HG03354 (cell line): Measurements from ENCODE around the gene ACADVL.
A peak's percentile ranks its signal among the peaks of the same experiment; 100 is the strongest.

Experiments used
- ATAC-seq: cut with Tn5 transposase; IDR thresholded peaks from one replicate; pipeline ENCODE4 v1.9.1; 2021; ENCODE audit warnings: mild to moderate bottlenecking; ENCODE audit not compliant: unreplicated experiment, poor library complexity, severe bottlenecking

Gene ACADVL

DNA sequence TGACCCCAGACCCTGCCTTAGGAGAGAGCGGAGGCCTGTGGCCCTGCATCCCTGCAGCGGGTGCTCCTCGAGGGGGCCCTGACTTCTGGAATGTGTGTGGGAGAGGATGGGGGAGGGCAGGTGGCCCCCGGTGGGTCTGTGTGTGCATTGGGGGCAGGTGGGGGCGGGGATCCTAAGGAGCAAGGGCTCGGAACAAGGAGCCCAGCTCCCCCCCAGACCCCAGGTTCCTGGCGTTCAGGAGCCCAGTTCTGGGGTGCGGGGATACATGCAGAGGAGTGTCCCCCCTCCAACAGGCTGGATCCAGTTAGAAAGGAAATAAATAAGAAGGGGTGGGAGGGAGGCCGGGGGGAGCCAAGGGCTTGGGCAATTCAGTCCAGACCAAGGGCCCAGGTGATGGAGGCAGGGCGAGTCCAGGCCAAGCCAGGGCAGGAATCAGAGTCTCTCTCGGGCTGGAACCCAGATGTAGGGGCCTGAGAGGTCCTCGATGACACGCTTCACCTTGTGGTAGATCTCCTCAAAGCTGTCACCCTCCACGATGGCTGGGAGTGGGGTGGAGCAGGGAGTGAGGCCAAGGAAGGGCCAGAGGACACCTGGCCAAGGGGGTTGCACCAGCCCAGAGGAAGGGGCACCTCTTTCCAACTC lies 29.3 kb upstream of the ACADVL start:
- no peak for ATAC-seq

DNA sequence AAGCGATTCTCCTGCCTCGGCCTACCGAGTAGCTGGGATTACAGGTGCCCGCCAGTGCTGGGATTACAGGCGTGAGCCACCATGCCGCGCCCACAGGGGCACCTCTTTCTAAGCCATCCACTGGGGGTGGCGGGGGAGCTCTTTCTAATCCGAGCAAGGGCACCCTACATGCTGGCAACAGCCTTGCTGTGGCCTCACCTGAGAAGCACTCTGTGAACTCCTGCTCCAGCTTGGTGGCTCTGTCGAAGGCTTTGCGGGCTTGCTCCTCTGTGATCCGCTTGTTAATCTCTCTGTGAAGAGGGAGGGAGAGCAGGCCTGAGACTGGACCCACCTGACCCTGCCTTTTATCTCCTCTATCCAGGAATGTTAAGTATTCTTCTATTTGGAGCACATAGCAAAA lies 28.7 kb upstream of the ACADVL start:
- no peak for ATAC-seq

DNA sequence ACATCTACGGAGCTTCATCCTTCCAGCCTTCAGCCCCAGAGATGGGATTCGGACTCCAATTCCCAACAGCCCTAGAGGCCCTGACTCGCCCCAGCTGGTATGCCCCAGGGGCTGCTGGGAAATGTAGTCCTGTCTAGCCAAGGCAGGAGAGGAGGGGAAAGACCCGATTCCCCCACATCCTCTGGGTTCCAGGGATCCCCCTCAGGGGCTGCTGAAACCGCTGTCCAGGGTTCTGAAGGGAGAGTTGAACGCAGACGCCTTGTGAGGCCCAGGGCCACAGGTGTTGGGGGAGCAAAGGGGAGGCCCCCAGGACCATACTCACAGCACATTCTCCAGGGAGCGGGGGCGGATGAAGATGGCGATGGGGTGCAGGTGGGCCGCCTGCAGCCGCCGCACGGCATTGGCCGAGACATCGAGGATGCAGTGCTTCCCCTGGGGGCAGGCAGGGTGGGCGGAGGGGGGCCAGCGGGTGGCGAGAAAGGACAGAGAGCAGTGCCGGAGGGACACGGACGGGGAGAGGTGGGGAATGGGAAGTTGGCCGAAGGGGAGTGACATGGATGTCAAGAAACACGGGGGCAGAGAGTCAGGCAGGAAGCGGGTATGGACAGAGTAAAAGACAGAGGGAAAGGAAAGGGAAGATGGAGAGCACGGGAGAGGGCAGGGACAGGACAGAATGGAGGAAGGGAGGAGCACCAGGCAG lies 28.0 kb upstream of the ACADVL start:
- ATAC-seq = no peak

DNA sequence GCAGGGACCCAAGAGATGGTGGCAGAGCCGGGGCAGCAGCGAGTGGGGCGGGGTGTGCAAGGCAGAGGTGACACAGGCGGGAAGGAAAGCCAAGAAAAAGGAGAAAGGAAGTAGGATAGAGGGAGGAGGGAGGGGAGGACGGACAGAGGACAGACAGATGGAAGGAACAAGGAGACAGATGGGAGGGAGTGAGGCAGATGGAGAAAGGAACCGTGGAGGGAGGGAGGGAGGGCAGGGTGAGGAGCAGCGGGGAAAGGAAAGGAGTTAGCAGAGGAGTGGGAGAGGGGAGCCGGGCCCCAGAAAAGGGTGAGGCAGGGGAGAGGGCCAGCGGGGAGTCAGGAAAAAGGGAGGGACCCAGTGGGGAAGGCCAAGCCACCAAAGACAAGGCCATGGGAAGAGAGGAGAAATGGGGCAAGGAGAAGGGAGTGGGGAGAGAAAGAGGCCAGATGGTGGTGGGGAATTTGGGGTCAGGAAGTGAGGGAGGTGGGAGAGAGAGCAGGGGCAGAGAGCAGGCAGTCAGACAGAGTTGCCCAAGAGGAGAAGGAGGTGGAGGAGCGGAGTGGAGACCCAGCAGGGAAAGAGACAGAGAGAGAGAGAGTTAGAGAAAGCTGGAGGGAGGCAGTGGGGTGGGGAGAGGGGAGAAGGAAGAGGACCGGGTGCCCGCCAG lies 27.3 kb upstream of the ACADVL start:
- no peak for ATAC-seq

DNA sequence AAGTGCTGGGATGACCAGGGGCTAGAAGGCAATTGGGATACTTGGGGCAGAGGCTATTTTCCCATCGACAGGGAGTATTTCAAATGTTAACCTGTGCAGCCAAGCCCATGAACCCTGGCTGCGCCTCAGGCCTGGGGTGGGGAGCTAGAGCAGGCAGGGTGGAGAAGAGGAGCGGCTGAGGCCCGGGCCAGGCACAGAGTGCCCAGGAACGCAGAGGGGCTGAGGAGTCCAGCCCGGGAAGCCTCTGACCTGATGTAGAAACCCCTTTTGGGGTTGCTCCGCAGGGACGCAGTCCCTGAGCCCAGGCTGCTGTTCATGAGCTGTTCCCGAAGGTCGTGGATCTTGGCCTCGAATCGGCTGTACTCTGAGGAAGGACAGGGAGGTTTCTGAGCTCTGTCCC lies 23.8 kb upstream of the ACADVL start:
- ATAC-seq = no peak

DNA sequence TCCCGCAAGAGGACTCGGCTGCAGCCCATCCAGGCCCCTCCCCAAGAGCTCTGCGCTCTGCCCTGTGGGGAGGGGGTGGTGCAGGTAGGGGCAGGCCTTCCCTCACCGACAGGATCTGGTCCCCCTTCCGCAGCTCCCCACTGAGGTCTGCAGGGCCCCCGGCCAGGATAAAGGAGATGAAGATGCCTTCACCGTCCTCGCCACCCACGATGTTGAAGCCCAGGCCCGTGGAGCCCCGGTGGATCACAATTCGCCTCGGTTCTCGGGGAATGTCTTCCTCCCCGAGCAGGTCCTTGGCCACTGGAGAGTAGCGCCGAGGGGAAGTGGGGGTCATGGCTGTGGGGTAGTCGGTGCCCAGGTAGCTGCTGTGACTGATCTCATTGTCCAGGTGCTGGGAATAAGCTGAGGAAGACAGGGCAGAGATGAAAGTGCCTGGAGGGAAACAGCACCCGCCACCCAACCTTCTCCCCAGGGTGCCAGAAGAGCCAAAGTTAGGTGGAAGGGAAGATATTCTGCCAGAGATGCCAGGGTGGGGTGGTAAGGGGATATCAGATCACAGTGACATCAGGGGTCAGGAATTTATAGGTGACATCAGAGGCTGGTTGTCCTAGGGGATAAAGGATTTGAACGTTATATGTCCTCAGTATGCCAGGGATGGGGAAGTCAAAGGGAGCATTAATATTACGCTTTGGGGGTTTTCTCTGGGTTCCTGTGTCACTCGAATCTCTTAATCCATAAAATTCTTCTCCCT lies 22.9 kb upstream of the ACADVL start:
- ATAC-seq = no peak

DNA sequence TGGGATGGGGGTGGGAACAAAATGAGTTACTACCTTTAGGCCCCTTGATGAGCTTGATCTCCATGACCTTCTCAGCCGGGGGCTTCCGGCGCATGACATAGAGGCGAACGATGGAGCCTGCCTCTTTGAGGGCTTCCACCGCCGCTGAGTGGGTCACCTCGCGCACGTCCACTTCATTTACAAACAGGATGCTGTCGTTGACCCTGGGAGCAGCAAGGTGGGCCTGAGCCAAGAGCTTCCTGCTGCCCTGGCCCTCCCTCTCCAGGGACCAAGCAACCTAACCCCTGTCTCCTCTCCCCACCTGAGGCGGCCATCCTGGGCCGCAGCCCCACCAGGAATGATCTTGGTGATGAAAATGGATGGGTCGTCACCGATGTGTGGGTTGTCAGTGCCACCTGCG lies 16.3 kb upstream of the ACADVL start:
- no peak for ATAC-seq

DNA sequence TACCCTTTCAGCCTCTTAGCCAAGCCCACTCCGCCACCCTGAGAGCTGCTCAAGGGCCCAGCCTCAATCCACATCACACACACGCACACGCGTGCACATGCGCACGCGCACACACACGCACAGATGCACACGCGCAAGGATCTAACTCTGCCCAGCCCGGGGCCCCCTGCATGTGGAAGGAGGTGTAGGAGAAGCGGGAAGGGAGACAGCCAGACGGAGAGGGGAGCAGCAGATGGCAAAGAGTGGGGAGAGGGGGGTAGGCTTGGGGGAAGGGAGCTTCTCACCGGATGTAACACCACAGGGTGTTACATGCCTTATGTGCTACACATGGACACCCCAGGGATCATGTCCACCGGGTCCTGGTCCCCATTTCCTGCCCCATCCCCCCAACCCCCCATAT lies 15.4 kb upstream of the ACADVL start:
- no peak for ATAC-seq

DNA sequence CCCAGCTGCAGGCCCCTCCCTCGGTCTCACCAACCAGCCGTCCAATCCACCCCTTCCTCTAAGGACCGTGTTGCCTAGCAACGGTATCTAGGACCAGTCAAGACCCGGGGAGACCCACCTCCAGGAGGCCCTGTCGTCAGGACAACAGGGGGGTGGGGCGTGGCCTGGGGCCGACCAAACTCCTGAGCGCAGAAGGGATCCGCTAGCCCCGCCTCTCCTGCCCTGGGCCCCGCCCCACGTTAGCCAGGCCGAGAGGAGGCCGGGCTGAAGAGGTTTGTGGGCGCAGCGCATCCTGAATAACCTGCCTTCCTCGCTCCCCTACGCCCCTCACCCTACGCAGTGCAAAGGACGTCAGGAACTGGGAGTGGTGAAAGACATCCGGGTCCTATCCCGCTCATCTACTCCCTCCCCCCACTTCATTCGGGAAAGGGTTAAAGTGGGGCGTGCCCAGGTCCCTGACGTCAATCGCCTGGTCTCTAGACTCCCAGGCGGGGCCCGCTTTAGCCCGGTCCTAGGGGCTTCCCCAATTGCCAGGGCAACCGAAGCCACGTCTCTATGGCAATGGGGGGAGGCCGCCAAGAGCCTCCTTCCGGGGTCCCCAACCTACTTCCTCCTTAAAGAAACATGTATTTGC lies 14.8 kb upstream of the ACADVL start:
- peak; percentile 85 for ATAC-seq

DNA sequence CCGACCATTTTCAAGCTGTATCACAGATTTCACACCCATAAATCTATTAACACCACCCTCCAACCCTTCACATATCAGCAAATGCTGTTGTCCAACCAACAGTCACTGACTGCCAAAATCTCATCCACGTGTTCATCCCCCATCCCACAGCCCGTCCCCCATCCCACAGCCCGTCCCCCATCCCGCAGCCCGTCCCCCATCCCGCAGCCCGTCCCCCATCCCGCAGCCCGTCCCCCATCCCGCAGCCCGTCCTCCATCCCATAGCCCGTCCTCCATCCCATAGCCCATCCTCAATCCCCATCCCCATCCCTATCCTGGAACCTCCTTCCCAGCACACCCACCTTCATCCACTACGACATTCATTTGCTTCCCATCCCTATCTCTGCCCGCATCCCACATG lies 14.2 kb upstream of the ACADVL start:
- no peak for ATAC-seq

DNA sequence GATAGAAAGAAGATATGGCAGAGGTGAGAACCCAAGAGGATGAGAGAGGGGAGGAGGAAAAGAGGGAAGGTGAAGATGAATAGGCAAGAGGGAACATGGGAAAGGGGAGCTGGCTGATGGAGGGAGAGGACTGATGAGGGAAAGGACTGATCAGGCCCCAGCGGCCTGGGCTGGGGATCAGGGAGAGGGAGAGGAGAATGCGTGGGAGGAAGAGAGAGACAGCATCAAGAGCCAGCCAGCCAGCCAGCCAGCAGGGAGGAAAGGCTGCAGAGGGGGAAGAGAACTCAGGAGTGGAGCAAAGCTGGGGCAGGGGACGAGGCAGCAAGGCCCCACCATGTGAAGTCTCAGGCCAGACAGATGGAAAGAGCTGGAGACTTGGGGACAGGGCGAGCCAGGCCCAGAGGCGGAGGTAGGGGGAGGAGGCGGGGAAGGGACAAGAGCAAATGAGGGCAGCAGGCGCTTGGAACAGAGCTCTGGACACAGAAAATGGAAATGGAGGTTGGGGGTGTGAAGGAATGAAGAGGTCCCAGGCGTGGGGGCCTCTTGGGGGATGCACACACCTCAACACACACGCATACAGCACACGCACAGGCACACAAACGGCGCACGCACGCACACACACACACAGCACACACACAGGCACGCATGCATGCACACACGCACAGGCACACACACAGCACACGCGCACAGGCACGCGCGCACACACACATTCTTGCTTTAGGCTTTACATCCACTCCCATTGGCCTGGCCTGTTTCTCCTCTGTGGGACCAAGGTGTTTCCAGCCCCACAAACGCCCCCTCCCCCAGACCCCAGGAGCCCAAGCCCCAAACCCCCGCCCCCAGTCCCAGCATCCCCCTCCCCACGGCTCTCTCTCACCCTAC lies 12.4 kb upstream of the ACADVL start:
- ATAC-seq = no peak

DNA sequence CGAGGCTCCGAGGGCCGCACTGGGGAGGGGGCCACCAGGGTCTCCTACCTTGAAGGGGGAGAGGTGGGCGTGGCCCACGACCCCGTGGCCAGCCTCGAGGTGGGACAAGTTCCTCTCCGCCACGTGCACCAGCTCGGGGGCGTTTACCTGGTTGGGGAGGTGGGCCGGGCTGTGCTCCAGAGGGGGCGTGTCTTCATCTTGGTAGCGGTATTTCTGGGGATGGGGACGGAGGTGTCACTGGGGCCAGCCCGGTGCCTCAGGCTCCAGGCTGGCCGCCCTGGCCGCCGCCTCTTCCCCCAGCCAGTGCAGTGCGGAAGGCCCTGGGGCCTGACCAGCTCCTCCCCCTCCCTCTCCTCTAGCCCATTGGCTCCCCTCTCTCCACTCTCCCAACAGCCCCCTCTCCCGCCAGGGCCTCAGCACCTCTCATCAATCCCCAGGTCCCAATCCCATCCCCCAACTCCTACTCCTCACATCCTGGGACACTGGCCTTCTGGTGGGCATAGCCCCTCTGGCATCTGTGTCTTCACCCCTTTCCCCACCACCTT lies 11.6 kb upstream of the ACADVL start:
- no peak for ATAC-seq

DNA sequence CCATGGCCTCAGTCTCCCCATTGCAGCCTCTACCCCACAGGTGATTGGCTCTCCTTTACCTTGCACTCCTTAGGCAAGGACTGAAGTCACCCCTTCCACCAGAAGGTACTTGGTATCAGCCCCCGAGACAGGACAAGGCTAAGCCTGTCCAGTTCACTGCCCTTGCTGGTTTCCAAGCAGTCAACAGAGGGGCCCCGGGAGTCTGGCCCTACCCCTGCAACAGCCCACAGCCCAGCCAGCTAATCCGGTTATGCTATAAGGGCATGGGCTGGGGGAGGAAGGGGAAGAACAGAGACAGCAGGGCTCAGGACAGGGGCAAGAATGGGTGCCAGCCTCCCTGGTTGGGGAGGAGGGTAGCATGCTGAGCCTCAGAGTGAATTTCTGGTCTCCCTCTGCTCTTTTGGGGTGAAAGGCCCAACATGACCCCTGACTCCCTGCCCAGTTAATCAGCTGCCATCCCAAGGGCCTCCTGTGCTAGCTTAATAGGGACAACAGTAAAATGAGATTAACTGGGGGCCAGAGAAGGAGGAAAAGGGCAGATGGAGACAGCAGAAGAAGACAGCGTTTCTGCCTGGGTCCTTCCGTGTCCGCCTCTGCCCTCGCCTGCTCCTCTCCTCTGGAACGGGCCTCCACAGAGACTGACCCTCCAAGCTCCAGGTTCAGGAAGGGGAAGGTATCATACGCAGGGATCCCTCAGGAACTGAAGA lies 10.8 kb upstream of the ACADVL start:
- no peak for ATAC-seq

DNA sequence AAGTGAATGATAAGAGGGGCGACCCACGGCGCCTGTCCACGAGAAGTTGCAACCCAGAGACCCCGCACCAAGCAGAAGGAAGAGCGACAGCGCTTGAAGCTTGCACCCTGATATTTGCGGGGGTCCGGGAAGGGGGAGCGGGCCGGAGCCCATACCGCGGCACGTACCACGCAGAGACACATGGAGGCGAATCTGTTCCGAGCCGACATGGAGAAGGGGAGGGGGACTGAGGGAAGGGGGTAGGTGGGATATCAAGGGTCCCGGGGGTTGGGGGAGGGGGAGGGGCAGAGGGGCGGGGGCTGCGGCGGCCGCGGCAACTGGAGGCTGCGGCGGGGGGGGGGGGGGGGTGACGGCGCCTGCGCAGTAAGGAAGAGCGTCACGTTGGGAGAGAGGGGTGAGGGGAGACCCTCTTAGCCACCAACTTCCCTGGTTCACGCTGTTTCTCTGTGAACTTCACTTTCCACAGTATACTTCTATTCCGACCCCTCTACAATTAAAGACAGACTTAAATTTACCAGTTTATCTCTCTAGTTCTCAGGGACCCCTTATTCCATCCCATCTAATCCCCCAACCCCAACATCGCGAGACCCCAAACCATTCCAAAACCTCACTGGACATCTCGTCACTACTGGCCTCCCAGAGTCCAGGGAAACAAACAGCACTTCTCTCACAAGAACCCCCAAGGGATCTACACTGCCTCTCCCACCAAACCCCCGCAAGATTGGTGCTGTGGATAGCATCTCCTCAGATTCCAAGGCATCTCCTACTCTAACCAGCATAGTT lies 8.1 kb upstream of the ACADVL start:
- no peak for ATAC-seq

DNA sequence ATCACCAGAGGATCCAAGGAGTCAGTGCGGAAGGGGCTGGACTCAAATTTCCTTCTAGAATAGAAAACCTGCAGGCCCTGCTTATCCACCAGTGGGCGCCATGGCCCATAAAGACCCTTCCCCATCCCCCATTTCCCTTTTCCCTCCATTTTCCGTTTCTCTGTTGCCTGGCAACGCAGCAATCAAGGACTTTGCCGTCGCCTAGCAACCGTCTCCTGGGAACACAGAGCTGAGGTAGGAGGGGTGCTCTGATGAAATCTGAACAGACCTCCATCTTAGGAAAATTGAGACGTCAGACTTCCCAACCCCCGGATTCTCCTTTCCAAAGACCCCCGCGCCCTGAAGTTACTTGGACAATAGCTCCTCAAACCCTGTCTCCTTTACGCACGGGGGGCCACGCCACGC lies 5.8 kb upstream of the ACADVL start:
- ATAC-seq = peak; percentile 7

DNA sequence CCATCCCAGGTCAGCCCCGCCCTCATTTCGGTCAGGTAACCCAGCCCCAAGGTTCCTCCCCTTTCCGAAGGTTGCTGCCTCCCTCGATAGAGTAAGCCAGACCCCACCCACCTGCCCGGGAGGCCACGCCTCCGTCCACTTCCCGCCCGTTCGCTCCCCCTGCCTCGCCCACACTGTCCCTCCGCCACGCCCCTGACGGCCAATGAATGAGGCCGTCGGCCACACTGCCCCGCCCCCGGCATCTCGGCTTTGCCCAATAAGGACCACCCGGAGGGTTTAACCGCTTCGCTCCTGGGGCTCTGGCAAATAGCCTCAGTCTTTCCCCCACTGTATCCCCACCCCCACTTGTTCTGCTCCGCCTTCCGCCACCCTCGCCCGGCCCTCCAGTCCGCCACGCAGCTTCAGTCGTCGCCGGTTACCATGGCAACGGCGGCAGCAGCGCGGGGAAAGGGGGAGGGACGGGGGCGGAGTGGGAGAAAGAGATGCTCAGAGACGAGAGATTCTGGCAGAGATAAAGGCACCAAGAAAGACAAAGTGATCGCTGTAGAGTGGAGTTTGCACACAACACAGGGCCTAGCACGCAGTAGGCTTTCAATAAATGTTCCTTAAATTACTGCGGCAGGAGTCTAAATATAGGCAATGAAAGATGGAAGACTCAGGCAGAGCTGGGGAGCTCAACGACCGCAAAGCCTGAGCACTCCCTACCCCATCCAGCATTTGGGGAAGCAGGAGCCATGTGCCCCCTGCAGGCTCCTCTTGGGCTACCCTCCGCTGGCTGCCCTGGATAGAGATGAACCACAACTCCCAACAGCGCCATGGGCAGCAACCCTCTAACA lies 5.2 kb upstream of the ACADVL start:
- peak; percentile 83 for ATAC-seq

DNA sequence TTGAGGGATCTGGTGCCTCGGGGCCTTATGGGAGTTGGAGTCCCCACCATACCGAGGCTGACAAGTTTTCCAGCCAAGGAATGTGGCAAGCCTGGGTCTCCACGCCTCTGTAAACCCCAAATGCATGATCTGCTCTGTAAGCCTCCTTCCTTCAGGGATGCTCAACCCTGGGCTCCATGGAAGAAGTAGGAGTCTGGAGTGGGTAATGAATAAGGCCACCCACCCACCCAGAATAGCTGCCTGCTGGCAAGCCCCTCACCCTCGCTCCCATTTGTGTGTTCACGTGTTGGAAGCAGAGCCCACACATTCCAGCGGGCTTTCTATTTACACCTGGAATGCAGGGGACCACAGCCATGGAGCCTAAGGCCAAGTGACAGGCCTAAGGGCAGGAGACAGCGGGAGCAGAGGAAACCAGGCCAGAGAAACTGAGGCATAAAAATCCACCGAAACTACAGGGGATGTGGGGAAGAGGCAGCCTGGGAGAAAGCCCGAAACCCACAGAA lies 4.6 kb upstream of the ACADVL start:
- ATAC-seq = no peak
